ENCODE measurements around the gene LAMB3.

Gene LAMB3

GRCh38 chr1:209673631-209674417, 21.6 kb upstream of the LAMB3 start:
- H3K4me3 ChIP-seq (ENCODE audit: low read depth, low read length): no peak overlapping the region

GRCh38 chr1:209672705-209673630, 20.7 kb upstream of the LAMB3 start:
- no peak overlapping the region for H3K4me3 ChIP-seq (ENCODE audit: low read depth, low read length)
- TF ChIP-seq CTCF (IDR thresholded peaks at IDR 0.05; ENCODE audit: low read depth, low read length): no peak

More at GRCh38 chr1:209673631-209674417, 21.6 kb upstream of the LAMB3 start:
- TF ChIP-seq CTCF (IDR thresholded peaks at IDR 0.05; ENCODE audit: low read depth, low read length): no peak

GRCh38 chr1:209670441-209671082, 18.3 kb upstream of the LAMB3 start:
- no peak for TF ChIP-seq CTCF (IDR thresholded peaks at IDR 0.05; ENCODE audit: low read depth, low read length)
- no peak overlapping the region for H3K4me3 ChIP-seq (ENCODE audit: low read depth, low read length)

GRCh38 chr1:209667708-209668107, 15.5 kb upstream of the LAMB3 start:
- TF ChIP-seq CTCF (IDR thresholded peaks at IDR 0.05; ENCODE audit: low read depth, low read length): no peak

GRCh38 chr1:209667103-209667502, 14.9 kb upstream of the LAMB3 start:
- no peak for TF ChIP-seq CTCF (IDR thresholded peaks at IDR 0.05; ENCODE audit: low read depth, low read length)
- no peak overlapping the region for H3K4me3 ChIP-seq (ENCODE audit: low read depth, low read length)

More at GRCh38 chr1:209667708-209668107, 15.5 kb upstream of the LAMB3 start:
- no peak overlapping the region for H3K4me3 ChIP-seq (ENCODE audit: low read depth, low read length)

GRCh38 chr1:209662879-209663327, 10.7 kb upstream of the LAMB3 start:
- no peak for TF ChIP-seq CTCF (IDR thresholded peaks at IDR 0.05; ENCODE audit: low read depth, low read length)
- no peak overlapping the region for H3K4me3 ChIP-seq (ENCODE audit: low read depth, low read length)
